ENCODE data around the gene CFAP44.

GRCh38 chr3:113436809-113437208 is 4.5 kb downstream of the CFAP44 start:
- no peak for TF ChIP-seq POLR2A (IDR thresholded peaks at IDR 0.05; ENCODE audit: low read depth, low read length)
- no peak for TF ChIP-seq POLR2AphosphoS5 (IDR thresholded peaks at IDR 0.05; ENCODE audit: low read depth, low read length)

Measured in GM12892 (cell line).